SK-N-SH treated with all-trans-retinoic acid at 6 μM for 48 hours (cell line): ENCODE data around the gene DCBLD2.
A peak's percentile ranks its signal among the peaks of the same experiment; 100 is the strongest.

Source experiments
- ATAC-seq: fragments of 200-7000 bp; cut with Tn5 transposase; 3 replicates; pipeline ENCODE4 v1.9.1; 2020; ENCODE audit warnings: mild to moderate bottlenecking, moderate library complexity
- ARNTL ChIP-seq: fragments of 450-650 bp; formaldehyde crosslinking; IDR thresholded peaks from 2 replicates; pipeline ENCODE4 v1.5.0; 2020; ENCODE audit warnings: low read depth, mild to moderate bottlenecking, moderate library complexity, borderline replicate concordance
- BACH2 ChIP-seq: fragments of 250-450 bp; sonication (Bioruptor Pico); IDR thresholded peaks from 2 replicates; pipeline ENCODE4 v1.9.0; 2021; ENCODE audit warnings: mild to moderate bottlenecking, borderline replicate concordance
- CREB5 ChIP-seq: fragments of 250-450 bp; sonication (Bioruptor Pico); IDR thresholded peaks from 2 replicates; pipeline ENCODE4 v1.5.1; 2020; ENCODE audit warnings: low read depth, mild to moderate bottlenecking, moderate library complexity
- CSDC2 ChIP-seq: fragments of 250-450 bp; sonication (Bioruptor Pico); IDR thresholded peaks from 2 replicates; pipeline ENCODE4 v1.5.0; 2020; ENCODE audit warnings: mild to moderate bottlenecking, moderate library complexity
- CSRNP3 ChIP-seq: fragments of 250-450 bp; sonication (Bioruptor Pico); IDR thresholded peaks from 2 replicates; pipeline ENCODE4 v1.5.1; 2021; ENCODE audit warnings: mild to moderate bottlenecking, moderate library complexity
- GLIS3 ChIP-seq: fragments of 250-450 bp; sonication (Bioruptor Pico); IDR thresholded peaks from 2 replicates; pipeline ENCODE4 v1.5.0; 2020; ENCODE audit warnings: mild to moderate bottlenecking, moderate library complexity
- ISL1 ChIP-seq: fragments of 250-450 bp; sonication (Bioruptor Pico); IDR thresholded peaks from 2 replicates; pipeline ENCODE4 v2.1.2; 2022; ENCODE audit warnings: mild to moderate bottlenecking, moderate library complexity
- OSR1 ChIP-seq: fragments of 250-450 bp; sonication (Bioruptor Pico); IDR thresholded peaks from 2 replicates; pipeline ENCODE4 v1.8.0; 2022; ENCODE audit warnings: moderate library complexity, mild to moderate bottlenecking, inconsistent platforms
- PATZ1 ChIP-seq: fragments of 250-450 bp; sonication (Bioruptor Pico); IDR thresholded peaks from 2 replicates; pipeline ENCODE4 v1.8.0; 2020; ENCODE audit warnings: mild to moderate bottlenecking, moderate library complexity, borderline replicate concordance
- POU6F1 ChIP-seq: fragments of 250-450 bp; sonication (Bioruptor Pico); IDR thresholded peaks from 2 replicates; pipeline ENCODE4 v1.8.0; 2021; ENCODE audit warnings: low read depth, mild to moderate bottlenecking, moderate library complexity, borderline replicate concordance
- TCF4 ChIP-seq: fragments of 250-450 bp; sonication (Bioruptor Pico); IDR thresholded peaks from 2 replicates; pipeline ENCODE4 v1.8.0; 2021; ENCODE audit warnings: mild to moderate bottlenecking, moderate library complexity, borderline replicate concordance
- ZFP3 ChIP-seq: fragments of 250-450 bp; sonication (Bioruptor Pico); IDR thresholded peaks from 2 replicates; pipeline ENCODE4 v1.5.0; 2020; ENCODE audit warnings: mild to moderate bottlenecking, moderate library complexity
- ZFP30 ChIP-seq: fragments of 450-650 bp; formaldehyde crosslinking; IDR thresholded peaks from 2 replicates; pipeline ENCODE4 v1.5.0; 2022; ENCODE audit warnings: mild to moderate bottlenecking, moderate library complexity
- ZNF565 ChIP-seq: fragments of 450-650 bp; formaldehyde crosslinking; conservative IDR thresholded peaks from 2 replicates; pipeline ENCODE4 v1.5.0; 2020; ENCODE audit warnings: low read depth, mild to moderate bottlenecking, moderate library complexity
- ZNF70 ChIP-seq: fragments of 450-650 bp; formaldehyde crosslinking; IDR thresholded peaks from 2 replicates; pipeline ENCODE4 v1.5.0; 2020; ENCODE audit warnings: mild to moderate bottlenecking, moderate library complexity
- ZNF8 ChIP-seq: fragments of 450-650 bp; formaldehyde crosslinking; IDR thresholded peaks from 2 replicates; pipeline ENCODE4 v1.5.0; 2020; ENCODE audit warnings: mild to moderate bottlenecking, moderate library complexity

DCBLD2 gene

GRCh38 chr3:98829246-98829832, 72.2 kb downstream of the DCBLD2 start:
- TF ChIP-seq ZNF8 (CRISPR knock-in tag) (peak; percentile 87), CSDC2 (no peak)
- TF ChIP-seq, all 23 proteins: peak for 1
- no peak for ATAC-seq

- no peak for TF ChIP-seq ZNF8 (CRISPR knock-in tag)
- no peak for TF ChIP-seq ZNF70 (CRISPR knock-in tag)
- TF ChIP-seq ISL1 (CRISPR knock-in tag), result peak; percentile 56
- 0 out of 2 replicates have a peak, but pooled peaks have one; percentile 24 for TF ChIP-seq CSDC2
- TF ChIP-seq TCF4 (CRISPR knock-in tag), result peak; percentile 24; the same call in 1 of the 2 replicates
- peak; percentile 54 for ATAC-seq
These were observed 74.1 kb downstream of the DCBLD2 start for GRCh38 chr3:98827221-98827920.

GRCh38 chr3:98826126-98826525, 75.4 kb downstream of the DCBLD2 start:
- no peak for ATAC-seq
- no peak for TF ChIP-seq CREB5 (CRISPR knock-in tag)
- no peak for TF ChIP-seq ZFP3
- no peak for TF ChIP-seq OSR1 (CRISPR knock-in tag)
- no peak for TF ChIP-seq TCF4 (CRISPR knock-in tag)
- no peak for TF ChIP-seq PATZ1
- no peak for TF ChIP-seq GLIS3 (CRISPR knock-in tag)

GRCh38 chr3:98824256-98824655, 77.2 kb downstream of the DCBLD2 start:
- peak; percentile 45 for ATAC-seq
- TF ChIP-seq ZFP30 (no peak), ISL1 (CRISPR knock-in tag) (no peak), POU6F1 (CRISPR knock-in tag) (no peak), ZNF70 (CRISPR knock-in tag) (no peak), GLIS3 (CRISPR knock-in tag) (no peak), OSR1 (CRISPR knock-in tag) (no peak), BACH2 (CRISPR knock-in tag) (no peak), ARNTL (CRISPR knock-in tag) (no peak), ZNF565 (CRISPR knock-in tag) (no peak), CSDC2 (no peak), CSRNP3 (CRISPR knock-in tag) (no peak), ZNF8 (CRISPR knock-in tag) (no peak), PATZ1 (no peak), CREB5 (CRISPR knock-in tag) (no peak)
